Neutrophil (primary cell): ENCODE measurements around the gene SYVN1.

ENCODE experiments used
- H3K27ac ChIP-seq: fragments of 200-600 bp; sonication (generic); 2 replicates; pipeline ENCODE4 v1.5.1; 2016; ENCODE audit warnings: mild to moderate bottlenecking, moderate library complexity
- H3K27me3 ChIP-seq: fragments of 200-600 bp; sonication (generic); 2 replicates; pipeline ENCODE4 v1.6.0; 2016; ENCODE audit warnings: mild to moderate bottlenecking
- H3K36me3 ChIP-seq: fragments of 200-600 bp; sonication (generic); 2 replicates; pipeline ENCODE4 v1.5.1; 2017
- H3K4me1 ChIP-seq, 2 experiments: fragments of 200-600 bp in 1 of 2; sonication (generic) in 1 of 2; 1 replicate in 1 of 2; 2 replicates in 1 of 2; pipeline versions ENCODE4 v1.5.1 to v1.6.1; 2013 to 2016; ENCODE audit warnings: low read depth in 1 of 2, low read length in 1 of 2, mild to moderate bottlenecking in 1 of 2, moderate library complexity in 1 of 2; ENCODE audit not compliant: control insufficient read depth in 1 of 2, insufficient read depth in 1 of 2
- H3K4me3 ChIP-seq, 2 experiments: fragments of 200-600 bp in 1 of 2; sonication (generic) in 1 of 2; 1 replicate in 1 of 2; 2 replicates in 1 of 2; pipeline ENCODE4 v1.5.1; 2013 to 2016; ENCODE audit warnings: low read depth in 1 of 2, low read length in 1 of 2, mild to moderate bottlenecking in 1 of 2, moderate library complexity in 1 of 2
- H3K9me3 ChIP-seq: fragments of 200-600 bp; sonication (generic); 2 replicates; pipeline ENCODE4 v1.5.1; 2016
- CTCF ChIP-seq: fragments of 200-600 bp; sonication (generic); IDR thresholded peaks from 2 replicates; pipeline ENCODE4 v1.5.1; 2016; ENCODE audit warnings: antibody characterized with exemption

The SYVN1 gene

GRCh38 chr11:65107078-65107477 is 27.2 kb downstream of the SYVN1 start:
- Histone ChIP-seq H3K36me3 (peaks cover 30% of the 10 kb centered on the region), H3K4me1 (peaks cover 20% of the 10 kb centered on the region in 2 experiments), H3K9me3 (no peaks in the 10 kb centered on the region), H3K27ac (no peak overlapping the region), H3K4me3 (no peak overlapping the region), H3K27me3 (peaks cover 3% of the 10 kb centered on the region)
- TF ChIP-seq CTCF: no peak

- H3K4me3 ChIP-seq: no peak overlapping the region
These were observed 29.7 kb downstream of the SYVN1 start for GRCh38 chr11:65104628-65105027.

GRCh38 chr11:65103476-65103875 is 30.8 kb downstream of the SYVN1 start:
- Histone ChIP-seq H3K4me3 (no peak overlapping the region), H3K27me3 (no peaks in the 10 kb centered on the region), H3K9me3 (no peaks in the 10 kb centered on the region), H3K27ac (no peak overlapping the region), H3K36me3 (peaks cover 14% of the 10 kb centered on the region), H3K4me1 (no peaks in the 10 kb centered on the region)
- no peak for TF ChIP-seq CTCF

More at GRCh38 chr11:65104628-65105027, 29.7 kb downstream of the SYVN1 start:
- no peak overlapping the region for H3K27ac ChIP-seq
- no peaks in the 10 kb centered on the region for H3K27me3 ChIP-seq
- peaks cover 26% of the 10 kb centered on the region for H3K36me3 ChIP-seq
- H3K4me1 ChIP-seq: no peaks in the 10 kb centered on the region
- H3K9me3 ChIP-seq: no peaks in the 10 kb centered on the region
- TF ChIP-seq CTCF: no peak

- Histone ChIP-seq H3K36me3 (peaks cover 4% of the 10 kb centered on the region), H3K4me1 (no peaks in the 10 kb centered on the region), H3K27me3 (no peaks in the 10 kb centered on the region)
These were observed 31.9 kb downstream of the SYVN1 start for GRCh38 chr11:65102142-65103095.

GRCh38 chr11:65100674-65101350 is 33.5 kb downstream of the SYVN1 start:
- Histone ChIP-seq H3K9me3 (no peaks in the 10 kb centered on the region), H3K4me1 (peaks cover 8 to 11% of the 10 kb centered on the region in 2 experiments), H3K27ac (no peak overlapping the region), H3K27me3 (no peaks in the 10 kb centered on the region), H3K4me3 (no peak overlapping the region), H3K36me3 (no peaks in the 10 kb centered on the region)
- no peak for TF ChIP-seq CTCF

More at GRCh38 chr11:65102142-65103095, 31.9 kb downstream of the SYVN1 start:
- Histone ChIP-seq H3K27ac (no peak overlapping the region), H3K9me3 (no peaks in the 10 kb centered on the region), H3K4me3 (no peak overlapping the region)
- TF ChIP-seq CTCF: no peak
